Muscle of arm (tissue), 12 donors: ENCODE data around the gene RBMS3. TPM values are rescaled to one million over a fixed set of nuclear protein-coding genes. Genes with fewer than 3 reads are reported as not detected.
"Not testable (repeated sequence)": the region's sequence is repeated elsewhere in the genome, so short reads cannot be mapped to it uniquely, and the experiment has no call there.

ENCODE experiments used
- DNase-seq: peaks from one replicate; pipeline ENCODE4 v3.0.0-alpha.2; 2013
- polyA plus RNA-seq, 12 donors: library from polyadenylated mRNA; unstranded; fragments of 120-200 nt; gene quantifications; one replicate each; pipeline ENCODE4 v1.2.1, GENCODE V29; 2013; ENCODE audit not compliant: insufficient read length in 12 of 12

The RBMS3 gene
- polyA plus RNA-seq, 12 donors = 27.1 to 56.7 (median 31.2) TPM; not detected in 1

DNA sequence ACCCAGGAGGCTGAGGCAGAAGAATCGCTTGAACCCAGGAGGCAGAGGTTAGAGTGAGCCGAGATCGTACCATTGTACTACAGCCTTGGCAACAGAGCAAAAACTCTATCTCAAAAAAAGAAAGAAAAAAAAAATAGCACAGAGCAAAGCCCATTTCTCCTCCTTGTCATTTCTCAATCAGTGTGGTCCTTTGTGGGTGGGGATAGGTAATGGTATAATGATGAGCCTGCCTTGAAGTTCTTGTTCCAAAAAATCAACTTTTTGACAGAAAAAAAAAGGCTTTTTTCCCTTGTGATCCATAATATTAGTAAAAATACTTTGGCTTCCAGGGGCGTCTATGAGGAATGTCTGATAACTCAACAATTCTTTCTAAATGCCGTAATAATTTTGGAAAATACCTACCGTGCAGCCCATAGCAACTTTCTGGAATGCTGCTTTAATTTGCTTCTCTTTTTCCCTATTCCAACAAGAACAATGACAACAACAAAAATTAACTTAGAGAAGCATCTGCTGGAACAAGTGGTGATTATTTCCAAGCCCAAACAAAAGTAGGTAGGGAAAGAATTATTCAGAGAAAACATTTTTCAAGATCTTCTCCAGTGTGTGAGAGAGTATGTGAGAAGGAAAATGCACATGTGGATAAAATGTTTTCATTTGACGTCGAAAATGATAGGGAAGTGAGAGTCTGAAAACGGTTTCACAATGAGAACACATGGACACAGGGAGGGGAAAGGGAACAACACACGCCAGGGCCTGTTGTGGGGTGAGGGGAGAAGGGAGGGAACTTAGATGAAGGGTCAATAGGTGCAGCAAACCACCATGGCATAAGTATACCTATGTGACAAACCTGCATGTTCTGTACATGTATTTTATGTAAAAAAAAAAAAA lies 337.8 kb downstream of the RBMS3 start:
- peak; percentile 45 for DNase-seq

DNA sequence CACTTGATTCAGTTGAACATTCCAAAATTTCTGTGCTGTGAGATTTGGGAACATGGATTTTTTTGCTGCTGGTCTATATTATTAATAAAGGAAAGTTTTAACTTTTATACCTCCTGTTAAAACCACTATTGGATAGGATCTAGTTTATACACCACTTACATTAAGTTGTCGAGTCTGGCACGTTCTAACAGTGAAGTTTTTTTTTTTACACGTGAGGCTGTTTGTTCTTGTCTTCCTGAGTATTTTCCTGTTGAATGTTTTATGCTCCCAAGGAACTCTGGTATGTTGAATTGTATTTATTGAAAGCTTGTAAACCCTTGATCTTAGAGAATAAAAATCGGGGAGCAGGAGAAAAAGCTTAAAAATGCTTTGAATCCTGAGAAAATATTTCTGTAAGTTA lies 338.8 kb downstream of the RBMS3 start:
- no peak for DNase-seq

DNA sequence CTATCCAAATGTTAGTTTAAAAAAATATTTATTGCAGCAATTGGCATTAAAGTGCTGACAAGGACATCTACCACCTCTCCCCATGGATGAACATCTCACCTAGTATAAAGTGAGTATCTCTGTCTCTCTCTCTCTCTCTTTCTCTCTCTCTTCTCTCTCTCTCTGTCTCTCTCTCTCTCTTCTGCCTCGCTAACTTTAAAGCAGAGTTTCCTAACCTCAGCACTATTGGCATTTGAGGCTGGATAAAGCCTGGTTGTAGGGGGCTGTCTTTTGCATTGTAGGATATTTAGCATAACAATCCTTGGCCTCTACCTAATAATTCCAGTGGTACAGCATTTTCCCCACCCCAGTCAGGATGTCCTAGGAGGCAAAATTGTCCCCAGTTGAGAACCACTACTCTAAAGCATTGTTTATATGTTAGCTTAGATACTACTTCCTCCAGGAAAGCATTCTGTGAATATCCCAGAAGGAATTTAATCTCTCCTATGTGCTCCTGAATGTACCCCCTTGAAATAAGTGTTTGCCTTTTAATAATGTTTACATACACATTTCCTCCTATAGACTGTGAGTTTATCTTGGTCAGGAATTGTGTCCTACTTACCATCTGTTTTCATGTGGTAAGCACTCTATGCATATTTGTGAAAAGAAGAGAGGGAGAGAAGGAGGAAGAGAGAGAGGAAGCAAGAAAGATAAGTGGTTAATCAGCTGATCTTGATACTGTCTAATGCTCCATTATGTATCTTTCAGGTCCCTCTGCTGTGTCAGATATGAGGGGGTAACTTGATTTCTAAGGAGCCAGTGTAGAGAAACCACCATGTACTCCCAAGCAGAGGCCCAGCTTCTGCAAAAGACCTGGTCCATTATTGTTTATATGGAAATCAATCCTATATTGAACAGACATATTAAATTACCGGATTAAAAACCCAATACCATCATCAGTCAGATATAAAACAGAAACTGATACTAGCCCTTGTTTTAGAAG lies 346.6 kb downstream of the RBMS3 start:
- no peak for DNase-seq

DNA sequence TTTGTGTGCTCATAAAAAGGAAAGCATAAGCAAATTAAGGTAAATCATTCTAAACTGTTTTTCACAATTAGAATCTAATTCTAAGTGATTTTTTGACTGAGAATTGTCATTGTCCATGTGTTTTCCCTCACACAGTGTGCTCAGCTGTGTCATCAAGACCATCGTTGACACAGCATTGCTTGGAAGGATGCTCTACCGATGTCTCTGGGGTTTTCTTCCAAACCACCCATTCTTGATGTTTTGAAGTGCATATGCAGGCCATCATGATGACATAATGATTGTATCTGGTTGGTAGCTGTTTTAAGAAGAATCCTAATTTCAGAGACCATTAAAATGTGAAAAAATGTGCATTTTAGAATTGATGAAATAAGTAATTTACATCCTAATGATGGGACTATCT lies 347.9 kb downstream of the RBMS3 start:
- DNase-seq = no peak

DNA sequence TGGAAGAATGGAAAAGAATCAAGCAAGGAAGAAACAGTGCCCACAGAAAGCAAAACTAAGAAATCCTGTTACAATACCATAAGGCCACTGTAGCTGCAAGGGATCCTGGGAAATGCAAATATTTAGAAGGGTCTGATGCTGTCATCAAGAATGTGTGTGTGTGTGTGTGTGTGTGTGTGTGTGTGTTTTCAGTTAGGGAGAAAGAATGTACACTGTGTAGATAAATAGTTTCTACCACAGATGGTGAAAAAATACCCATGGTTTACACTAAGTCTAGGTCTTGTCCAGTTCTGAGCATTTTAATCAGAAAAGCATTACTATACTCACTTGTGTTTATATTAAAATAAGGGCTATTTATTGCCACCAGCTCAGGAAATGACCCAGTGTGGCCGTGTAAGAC lies 355.0 kb downstream of the RBMS3 start:
- no peak for DNase-seq

DNA sequence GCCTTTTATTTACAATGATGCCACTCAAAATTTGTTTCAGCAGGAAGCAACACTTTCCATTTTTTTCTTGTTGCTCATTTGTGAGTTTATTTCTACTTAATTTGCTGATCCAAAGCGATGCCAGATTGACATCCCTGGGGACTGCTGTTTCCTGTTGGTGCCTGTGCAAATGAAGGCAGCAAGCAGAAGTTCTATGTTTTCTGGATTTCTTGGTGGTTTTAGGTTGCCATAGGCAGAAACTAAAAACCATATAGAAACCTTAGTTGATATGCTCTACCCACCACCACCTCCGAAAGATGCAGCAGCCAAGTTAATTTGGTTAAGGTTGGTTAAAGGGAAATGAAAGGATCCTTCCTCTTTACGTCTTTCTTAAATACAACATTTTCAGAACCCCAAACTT lies 356.2 kb downstream of the RBMS3 start:
- no peak for DNase-seq

DNA sequence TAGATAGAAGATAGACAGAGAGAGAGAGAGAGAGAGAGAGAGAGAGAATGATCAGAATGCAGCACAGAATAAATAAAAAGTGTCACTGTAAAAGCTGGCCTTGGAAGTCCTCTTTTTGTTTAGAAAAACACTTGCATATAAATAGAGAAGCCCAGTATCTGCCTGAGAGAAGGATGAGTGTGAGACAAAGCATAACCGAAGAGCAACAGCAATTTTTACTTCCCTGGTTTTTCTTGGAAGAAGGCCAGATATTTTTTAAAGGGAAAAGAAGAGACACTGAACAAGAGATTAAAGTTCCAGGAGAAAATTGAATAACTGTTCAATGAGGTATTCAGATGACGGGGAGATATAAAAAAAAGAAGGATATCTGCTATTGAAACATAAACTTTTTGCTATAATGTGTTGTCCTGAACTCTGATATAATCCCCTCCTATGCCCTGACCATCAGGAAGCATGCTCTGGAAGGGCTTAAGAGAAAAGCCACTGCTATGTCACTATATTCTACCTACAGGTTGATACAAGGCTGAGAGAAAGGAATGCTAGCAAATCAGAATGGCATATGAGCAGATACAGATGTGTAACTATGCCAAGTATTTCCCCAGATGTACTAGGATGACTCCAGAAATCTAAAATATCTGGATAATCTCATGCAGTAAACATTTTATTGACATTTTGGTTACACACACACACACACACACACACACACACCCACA lies 358.9 kb downstream of the RBMS3 start:
- DNase-seq = peak; percentile 31

DNA sequence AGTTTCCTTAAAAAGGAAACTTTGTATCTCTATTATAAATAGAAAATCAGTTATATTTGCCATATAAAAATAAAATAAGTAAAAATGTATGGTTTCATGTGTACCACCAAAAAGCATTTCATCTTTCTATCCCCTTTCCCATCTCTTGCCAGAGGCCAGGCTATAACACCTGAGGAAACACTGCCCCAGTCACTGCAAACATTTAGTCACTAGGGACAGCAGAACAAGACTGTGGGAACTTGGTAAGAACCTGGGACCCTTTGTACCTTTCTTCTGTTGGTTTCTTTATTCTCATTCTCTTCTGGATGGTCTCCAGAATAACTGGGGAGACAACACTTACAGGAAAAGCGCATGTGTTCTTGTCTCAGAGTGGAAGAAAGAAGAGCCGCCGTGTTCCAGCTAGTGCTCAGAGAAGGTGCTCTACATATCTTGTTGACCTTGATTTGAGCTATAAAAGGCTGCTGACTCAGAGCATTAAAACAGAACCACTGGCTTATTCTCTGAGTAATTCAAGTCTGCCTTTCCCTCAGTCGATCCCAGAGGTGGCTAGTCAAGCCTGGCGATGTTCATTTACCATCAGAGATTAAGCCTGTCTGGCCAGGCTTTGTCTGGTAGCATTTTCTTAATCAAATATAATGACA lies 361.6 kb downstream of the RBMS3 start:
- no peak for DNase-seq

DNA sequence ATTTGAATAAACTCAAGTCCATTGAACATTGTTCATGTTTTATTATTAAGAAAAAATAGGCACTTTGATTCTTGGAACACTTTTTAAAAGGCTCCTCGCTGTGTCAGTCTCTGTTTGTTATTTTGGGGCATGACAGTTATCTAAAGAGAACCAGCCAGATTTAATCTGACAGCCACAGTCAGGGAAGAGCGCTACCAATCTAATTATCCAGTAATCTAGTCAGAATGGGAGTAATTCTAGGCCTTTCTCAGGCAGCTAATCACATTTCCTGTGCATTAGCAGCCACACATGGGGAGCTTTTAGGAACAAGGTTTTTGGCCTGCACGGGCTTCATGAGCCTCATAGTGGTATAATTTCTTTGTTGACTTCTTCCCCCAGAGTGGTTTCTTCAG lies 362.2 kb downstream of the RBMS3 start:
- DNase-seq = no peak

DNA sequence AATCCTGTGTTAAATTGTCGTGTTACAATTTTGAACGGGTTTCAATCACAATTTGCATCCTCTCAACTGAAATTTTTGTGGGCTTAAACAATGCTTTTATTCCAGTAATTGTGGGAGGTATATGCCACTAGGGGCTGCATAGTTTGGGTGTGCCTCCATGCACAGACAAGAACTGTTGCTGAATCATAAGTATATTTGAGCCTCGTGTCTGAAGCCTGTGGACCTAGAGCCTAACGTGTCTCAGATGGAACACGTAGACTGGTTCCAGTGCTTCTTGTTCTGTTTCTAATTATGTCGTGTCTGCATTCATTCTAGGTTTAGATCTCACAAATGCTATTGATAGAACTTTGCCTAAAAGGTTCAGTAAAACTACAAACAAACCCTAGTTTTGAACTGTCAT lies 363.4 kb downstream of the RBMS3 start:
- peak; percentile 51 for DNase-seq

DNA sequence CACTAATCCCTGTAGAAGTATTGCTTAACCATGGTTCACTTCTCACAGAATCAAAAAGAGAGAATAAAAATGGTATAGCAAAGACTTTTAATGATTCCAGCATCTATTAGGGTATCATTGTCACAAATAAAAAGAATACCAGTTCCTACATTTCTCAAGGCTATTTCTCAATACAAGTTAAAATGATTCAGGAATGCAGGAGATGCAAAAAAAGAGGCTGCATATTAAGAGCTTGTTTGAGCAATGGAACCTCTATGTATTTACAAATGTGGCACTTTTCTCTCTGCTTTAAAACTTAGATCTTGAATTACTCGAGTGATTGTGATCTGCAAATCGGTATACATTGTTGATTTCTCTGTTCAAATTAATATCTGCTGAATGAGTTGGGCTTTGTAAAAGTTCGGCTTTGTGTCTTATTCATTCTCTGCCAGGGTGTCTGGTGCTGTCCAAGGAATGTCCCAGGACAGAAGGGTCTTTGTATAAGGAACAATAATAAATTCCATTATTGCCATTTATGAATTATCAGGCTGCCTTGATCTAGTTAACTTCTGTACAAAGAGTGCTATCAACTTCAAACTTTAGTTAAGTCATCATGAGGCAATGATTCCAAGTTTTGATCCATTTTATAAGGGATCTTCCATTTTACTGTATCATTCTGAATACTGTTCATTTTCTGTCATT lies 364.2 kb downstream of the RBMS3 start:
- DNase-seq = no peak

DNA sequence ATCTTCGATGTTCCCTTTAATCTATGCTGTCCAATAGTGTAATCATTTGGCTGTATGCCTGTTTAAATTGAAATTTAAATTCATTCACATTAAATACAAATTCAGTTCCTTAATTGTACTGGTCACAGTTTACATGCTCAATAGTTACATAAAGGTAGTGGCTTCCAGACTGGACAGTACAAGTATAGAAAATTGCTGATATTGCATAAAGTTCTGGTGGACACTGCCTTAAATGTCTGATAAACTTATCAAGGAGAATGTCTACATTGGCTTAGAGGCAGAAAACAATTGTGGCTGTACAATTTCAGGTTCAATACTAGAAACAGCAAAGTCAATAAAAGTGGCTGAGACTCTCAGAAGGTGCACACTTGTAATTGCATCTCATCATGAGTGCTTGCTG lies 365.2 kb downstream of the RBMS3 start:
- no peak for DNase-seq

DNA sequence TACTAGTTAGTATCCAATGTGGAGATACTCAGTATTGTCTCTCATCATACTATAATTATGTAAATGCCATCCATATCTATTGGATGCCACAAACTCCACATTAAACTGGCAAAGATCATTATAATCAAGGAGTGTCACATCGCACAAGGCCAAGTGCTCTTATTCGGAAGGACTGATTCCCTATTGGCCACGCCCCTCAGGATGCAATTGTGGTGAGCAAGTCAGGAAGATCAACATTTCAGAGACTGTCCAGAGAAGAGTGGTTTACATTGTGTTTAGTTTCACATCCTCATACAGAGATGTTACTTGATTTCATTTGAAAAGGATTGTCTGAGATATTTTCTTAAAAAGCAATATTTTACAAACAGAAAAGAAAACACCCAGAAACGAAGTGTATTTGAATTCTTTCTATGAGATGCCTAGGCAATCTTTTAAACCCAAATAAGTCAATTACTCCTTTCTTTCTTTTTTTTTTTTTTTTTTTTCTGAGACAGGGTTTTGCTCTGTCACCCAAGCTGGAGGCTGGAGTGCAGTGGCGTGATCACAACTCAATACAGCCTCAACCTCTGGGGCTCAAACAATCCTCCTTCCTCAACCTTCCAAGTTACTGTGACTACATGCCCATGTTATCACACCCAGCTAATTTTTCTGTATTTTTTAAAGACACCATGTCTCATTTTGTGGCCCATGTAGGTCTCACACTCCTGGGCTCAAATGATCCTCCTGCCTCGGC lies 369.1 kb downstream of the RBMS3 start:
- no peak for DNase-seq

DNA sequence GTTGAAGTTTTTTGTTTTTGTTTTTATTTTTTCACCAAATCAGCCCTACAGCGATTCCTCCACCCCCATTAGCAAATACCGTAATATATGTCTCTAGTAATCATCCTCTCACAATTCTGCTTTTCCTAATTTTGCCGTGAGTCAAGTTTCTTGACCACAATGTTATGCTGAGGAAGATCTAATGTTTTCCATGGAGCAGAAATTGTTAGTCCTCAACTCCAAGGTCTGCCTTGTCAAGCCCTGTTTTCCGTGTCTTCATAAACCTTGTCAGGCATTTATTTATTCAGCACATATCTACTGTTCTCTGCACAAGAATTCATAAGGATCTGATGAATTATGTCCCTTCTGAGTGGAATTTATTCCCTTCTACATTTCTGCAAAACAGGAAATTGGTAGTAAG lies 372.8 kb downstream of the RBMS3 start:
- DNase-seq = no peak

DNA sequence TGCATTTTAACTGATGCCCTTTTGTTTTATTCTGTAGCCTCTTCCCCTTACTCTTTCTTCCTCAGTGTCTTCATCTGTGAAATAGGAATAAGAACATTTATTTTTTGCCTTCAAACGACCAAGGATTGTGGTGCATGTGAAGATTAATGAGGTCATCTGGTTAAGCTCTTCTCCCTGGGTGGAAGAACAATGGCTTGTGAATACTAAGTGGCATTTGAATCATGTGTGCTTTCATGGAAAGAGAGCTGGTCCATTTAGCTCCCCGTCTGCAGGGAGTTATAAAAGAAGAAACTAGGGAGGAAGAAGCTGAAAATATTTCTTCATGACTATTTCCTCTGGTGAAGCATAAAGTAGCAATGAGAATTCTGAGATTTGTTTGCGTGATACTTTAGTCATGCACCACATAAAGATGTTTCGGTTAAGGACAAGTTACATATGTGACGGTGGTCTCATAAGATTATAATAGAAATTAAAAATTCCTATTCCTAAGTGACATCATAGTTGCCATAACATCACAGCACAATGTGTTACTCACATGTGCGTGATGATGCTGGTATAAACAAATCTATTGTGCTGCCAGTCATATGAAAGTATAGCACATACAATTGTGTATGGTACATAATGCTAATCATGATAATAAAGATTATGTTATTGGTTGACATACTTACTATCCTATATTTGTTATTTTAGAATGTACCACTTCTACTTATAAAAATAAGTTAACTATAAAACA lies 374.3 kb downstream of the RBMS3 start:
- DNase-seq = no peak

DNA sequence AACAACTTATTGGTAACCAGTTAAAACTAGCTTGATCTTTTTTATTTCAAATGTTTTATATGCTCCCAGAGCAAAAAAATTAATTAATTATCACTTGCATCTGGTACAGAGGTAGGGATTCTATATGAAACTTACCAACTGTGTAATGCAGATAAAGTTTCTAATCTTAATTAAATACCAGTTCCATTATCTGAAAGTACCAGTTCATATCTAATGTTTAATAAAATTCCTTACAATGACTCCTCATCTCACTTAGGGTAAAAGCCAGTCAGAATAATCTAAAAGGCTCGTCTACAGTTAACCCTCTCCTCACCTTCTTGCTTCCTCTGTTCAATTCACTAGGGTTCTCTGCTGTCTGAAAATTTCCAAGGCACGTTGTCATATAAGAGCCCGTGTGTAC lies 384.8 kb downstream of the RBMS3 start:
- no peak for DNase-seq

DNA sequence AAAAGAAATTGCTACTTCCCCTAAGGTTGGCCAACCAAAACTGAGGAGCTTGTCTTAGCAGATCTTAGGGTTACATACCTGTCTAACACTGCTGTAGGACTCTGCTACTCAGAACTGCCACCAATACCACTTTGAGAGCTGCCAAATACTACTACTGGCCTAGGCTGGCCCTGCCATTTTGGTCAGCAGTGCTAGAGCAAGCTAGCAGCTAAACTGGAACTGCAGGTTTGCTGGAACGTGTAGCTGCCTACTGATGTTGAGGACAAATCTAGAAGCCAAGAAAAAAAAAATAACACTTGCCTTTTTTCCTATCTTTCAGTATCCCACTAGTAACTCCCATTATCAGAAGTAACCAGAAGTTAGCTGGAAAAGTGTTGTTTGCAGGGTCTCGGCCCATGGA lies 387.4 kb downstream of the RBMS3 start:
- no peak for DNase-seq

DNA sequence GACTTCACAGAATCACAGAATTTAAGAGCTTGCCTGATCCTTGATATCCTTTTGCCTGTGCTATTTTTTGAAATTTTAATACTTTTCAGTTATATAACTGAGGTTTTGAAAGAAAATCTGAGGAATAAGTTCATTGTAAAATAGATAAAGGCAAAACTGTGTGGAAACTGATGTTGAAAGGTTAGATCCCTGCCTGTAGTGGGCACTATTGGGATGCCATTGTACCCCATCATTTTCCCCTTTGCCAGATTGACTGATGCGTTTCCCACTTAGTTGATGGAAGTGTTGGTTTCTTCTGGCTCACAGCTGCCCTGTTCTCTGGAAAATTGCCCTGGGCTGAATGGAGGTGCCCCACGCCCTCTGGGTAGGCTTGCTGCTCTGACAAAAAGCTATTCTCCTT lies 387.9 kb downstream of the RBMS3 start:
- DNase-seq = no peak

DNA sequence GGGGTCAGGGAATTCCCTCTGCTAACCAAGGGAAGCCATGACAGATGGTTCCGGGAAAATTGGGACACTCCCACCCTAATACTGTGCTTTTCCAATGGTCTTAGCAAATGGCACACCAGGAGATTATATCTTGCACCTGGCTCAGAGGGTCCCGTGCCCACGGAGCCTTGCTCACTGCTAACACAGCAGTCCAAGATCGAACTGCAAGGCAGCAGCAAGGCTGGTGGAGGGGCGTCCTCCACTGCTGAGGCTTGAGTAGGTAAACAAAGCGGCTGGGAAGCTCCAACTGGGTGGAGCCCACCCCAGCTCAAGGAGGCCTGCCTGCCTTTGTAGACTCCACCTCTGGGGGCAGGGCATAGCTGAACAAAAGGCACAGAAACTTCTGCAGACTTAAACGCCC lies 389.6 kb downstream of the RBMS3 start:
- DNase-seq = not testable (repeated sequence)

DNA sequence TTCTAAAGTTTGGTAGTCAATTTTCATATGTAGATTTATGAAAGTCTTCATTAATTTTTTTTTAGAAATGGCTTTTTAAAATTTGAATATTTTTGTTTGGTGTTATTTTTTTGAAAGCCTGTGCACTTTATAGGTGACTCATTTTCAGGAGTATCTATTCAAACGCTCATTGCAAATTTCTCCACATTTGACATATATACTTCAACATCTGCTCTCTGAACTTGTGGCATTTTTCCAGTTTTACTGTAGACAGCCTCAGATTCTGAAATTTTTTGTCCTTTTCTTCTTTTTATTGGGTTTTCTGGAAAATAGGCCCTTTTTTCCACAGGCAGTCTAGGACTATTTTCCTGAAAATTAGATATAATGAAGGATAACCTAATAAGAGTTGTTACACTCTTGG lies 396.6 kb downstream of the RBMS3 start:
- DNase-seq = no peak
